CD4-positive, alpha-beta T cell treated with Interleukin-15 for 1 hour (primary cell): ENCODE data around the gene FAM185A.
"Not testable (repeated sequence)": the region's sequence is repeated elsewhere in the genome, so short reads cannot be mapped to it uniquely, and the experiment has no call there.

Source experiments
- DNase-seq: peaks from one replicate; pipeline ENCODE4 v3.0.0-alpha.2; 2020

FAM185A gene

DNA sequence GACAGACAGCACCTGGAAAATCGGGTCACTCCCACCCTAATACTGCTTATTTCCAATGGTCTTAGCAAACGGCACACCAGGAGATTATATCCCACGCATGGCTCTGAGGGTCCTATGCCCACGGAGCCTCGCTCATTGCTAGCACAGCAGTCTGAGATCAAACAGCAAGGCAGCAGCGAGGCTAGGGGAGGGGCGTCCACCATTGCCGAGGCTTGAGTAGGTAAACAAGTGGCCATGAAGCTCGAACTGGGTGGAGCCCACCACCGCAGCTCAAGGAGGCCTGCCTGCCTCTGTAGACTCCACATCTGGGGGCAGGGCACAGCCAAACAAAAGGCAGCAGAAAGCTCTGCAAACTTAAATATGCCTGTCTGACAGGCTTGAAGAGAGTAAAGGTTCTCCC lies 32.1 kb downstream of the FAM185A start:
- DNase-seq: not testable (repeated sequence)

GRCh38 chr7:102788770-102789169 lies 40.0 kb downstream of the FAM185A start:
- DNase-seq: not testable (repeated sequence)

DNA sequence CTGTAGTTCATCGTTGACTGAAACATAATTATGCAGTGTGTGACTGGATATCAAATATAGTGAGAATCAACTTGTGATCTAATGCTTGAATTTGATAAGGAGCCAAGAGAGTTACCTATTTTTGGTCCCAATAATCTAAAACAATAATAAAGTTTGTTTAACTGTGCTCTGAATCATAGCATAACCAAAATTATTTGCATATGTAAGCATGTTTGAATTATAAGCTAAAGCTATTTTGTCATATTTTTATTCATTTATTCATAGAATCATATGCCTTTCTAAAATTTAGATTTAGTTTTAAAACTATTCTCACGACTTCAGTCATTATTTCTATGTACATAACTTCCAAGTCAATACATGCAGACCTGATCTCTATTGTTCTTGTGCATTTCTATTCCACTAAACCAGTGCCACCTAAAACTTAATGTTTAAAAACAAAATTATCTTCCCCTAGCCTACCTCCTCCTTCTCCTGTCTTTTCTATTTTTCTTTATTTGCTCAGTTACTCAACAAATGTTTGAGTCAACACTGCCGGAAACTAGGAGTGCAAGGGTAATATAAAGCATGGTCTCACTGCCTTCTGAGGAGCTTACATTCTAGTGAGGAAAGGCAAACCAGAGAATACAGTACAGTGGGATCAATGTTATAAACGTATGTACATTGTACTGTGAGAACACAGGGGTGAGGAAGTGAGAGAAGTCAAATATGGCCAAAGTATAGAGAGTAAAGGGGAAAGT lies 41.7 kb downstream of the FAM185A start:
- not testable (repeated sequence) for DNase-seq

- not testable (repeated sequence) for DNase-seq
These were observed 42.6 kb downstream of the FAM185A start for GRCh38 chr7:102791367-102791766.

DNA sequence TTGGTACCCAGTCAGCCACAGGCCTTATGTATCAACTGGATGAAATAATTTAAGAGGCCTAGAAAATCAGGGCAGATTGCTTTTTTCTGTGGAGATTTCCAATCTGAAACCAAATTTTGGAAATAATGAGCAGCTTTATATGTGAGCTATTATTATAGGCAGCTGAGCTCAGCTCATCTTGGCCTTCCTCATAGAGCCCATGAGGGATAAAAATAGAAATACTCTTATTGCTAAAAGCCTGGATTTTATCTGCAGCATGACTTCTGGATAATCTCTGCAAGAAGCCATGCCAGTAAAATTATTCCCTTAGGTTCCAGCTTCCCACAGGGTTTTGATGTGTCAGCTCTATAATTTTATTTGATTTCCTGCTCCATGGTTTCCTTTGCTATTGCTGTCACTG lies 43.0 kb downstream of the FAM185A start:
- not testable (repeated sequence) for DNase-seq

GRCh38 chr7:102794567-102794966 lies 45.8 kb downstream of the FAM185A start:
- DNase-seq: not testable (repeated sequence)

DNA sequence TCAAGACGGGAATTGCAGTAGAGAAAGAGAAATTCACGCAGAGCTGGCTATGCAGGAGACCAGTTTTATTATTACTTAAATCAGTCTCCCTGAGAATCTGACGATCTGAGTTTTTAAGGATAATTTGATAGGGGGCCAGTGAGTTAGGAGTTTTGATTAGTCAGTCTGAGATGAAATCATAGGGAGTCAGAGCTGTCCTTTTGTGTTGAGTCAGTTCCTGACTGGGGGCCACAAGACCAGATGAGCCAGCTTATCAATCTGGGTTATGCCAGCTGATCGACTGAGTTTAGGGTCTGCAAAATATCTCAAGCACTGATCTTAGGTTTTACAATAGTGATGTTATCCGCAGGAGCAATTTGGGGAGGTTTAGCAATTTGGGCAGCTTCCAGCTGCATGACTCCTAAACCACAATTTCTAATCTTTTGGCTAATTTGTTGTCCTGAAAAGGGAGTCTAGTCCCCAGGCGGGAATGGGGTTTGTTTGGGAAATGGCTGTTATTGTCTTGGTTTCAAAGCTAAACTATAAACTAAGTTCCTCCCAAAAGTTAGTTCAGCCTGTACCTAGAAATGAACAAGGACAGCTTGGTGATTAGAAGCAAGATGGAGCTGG lies 47.3 kb downstream of the FAM185A start:
- DNase-seq: not testable (repeated sequence)

DNA sequence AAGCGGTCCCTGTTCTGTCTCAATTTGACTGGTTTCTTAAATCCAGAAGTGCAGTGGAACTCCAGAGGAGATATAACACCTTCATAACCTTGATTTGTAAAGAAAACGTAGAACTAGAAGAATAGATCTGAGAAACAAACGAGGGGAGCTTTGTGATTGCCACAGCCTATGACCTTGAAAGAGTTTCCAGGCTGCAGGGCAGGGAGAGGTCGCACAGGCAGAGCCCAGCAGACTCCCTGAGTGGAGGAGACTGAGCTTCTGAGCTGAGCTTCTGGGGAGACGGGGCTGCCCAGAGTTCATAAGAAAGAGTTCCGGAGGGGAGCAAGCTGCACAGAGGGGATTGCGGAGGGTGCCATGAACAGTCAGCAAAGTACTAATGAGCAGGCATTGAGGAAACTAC lies 57.8 kb downstream of the FAM185A start:
- DNase-seq: no peak

DNA sequence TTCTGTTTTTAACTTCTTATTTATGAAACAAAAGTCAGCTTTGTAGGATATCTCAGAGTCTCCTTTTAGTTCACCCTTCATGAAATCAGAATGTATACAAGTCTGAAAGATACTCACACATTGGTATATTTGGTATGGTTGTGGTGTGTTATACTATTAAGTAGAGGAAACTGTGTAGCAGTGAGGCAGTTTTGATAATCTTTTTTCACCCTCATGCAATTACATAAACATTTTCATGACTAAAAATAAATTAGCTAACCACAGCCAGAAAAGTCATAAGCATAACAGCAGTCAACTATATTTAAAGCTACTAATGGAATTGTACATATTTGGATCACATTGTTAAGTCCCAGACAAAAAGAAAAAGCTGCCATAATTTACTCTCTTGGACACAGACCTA lies 62.1 kb downstream of the FAM185A start:
- no peak for DNase-seq

DNA sequence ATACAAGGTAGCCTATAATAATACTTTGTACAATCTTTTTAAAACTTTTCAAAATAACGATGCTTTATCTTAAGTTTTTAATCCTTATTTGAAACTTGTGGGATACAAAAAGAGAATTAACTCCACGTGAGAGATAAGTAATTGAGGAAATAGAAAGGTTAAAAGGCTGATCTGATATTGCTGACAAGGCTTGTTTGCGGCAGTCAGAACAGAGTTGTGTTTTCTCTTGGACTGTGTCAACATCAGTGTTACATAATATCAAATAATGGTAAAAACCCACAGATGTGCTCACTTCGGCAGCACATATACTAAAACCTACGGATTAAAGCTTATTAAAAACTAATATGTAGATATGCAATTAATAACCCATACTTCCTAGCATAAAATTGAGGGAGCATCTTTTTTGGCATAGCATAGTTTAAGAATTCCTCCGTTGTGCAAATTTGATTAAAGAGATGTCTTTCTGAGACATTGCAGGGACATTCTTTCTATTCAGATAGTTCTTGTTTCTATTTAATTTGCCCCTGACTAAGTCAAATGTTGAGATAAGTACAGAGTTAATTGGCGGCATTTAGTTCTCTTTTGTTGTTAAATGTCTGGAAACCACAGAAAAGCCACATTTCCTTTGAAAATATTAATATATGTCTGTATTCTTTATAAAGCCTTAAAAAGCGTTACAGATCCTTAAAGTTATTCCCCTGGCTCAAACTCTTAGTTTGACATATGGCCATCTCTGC lies 63.3 kb downstream of the FAM185A start:
- no peak for DNase-seq

- no peak for DNase-seq
These were observed 64.6 kb downstream of the FAM185A start for GRCh38 chr7:102813191-102814024.

GRCh38 chr7:102814025-102814471 lies 65.2 kb downstream of the FAM185A start:
- no peak for DNase-seq

DNA sequence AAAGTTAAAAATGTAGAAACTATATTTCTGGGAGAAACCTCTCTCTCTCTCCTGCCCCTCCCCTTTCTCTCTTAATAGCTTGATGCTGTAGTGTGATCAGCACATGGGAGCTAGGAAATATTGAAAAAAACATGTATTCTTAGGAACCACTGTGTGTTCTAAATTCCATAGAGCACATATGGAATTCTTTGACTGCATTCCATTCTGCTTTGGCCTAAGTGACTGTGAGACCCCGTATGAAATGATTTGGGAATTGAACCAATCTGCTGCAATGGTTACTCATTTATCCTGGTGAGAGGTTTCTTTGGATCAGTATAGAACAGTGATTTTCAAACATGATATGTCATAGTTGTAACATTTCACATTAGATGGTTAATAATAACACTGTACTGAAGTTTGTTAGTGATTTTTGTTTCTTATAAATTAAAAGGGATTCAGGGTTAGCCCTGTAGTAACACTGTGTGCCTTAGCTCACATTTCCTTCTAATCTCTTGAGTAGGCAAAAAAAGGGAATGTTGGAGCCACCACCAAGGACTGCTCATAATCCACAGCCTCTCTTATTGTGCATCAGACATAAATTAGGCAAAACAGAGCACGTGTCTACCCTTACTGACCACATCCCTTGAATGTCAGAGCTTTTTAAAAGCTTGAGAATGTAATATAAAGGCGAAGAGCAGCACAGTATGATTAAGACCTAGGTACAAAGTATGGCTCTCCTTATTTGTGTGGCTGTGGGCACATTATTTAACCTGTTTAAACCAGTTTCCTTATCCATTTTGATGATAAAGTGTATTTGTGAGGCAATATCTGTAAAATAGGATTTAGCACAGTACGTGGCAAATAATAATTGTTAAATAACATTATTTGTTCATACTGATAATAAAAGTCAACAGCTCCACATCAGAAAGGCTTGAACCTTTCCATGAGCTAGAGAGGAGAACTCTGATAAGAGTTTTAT lies 69.1 kb downstream of the FAM185A start:
- no peak for DNase-seq

DNA sequence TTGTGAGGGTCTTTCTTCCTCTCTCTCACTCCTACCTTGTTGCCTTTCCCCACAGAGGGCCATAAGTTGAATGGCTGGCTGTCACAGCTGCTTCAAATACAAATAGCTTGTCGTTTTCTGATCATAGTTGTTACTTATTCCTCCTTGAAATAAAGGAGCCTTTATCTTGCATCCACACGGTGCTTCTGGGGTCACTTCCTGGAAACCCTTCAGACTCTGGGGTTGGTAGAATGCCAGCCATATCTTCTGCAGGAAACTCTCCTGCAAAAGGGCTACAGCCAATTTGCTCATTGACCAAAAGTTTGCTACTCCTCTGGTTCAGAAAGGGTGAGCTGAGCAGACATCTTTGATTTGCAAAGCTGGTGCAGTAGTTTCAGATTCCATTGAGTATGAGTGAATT lies 70.4 kb downstream of the FAM185A start:
- no peak for DNase-seq

DNA sequence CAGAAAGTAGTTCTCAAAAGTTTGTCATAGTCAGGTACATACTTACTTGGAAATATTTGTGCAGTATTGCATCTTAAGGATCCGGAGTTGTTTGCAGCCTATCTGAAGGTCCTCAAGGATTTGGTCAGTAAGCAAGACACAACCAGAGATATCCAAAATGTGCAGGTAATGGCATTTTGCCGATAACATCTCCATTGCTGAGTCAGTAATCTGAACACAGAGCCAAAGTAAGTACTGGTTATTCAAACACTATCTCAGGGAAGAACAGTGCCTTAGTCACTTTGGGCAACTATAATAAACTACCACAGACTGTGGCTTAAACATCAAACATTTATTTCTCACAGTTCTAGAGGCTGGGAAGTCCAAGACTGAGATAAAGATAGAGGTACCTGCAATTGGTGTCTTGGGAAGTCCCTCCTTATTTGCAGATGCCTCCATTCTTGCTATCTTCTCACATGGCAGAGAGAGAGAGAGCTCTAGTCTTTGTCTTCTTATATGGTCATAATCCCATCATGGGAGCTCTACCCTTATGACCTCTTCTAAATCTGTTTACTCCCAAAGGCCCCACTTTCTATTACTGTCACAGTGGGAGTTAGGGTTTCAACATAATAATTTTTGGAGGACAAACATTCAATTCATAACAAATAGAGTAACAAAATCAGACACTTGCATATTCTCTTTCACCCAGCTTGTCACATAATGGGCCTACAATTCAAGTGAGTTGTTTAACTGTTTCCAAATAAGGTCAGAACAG lies 73.4 kb downstream of the FAM185A start:
- no peak for DNase-seq

DNA sequence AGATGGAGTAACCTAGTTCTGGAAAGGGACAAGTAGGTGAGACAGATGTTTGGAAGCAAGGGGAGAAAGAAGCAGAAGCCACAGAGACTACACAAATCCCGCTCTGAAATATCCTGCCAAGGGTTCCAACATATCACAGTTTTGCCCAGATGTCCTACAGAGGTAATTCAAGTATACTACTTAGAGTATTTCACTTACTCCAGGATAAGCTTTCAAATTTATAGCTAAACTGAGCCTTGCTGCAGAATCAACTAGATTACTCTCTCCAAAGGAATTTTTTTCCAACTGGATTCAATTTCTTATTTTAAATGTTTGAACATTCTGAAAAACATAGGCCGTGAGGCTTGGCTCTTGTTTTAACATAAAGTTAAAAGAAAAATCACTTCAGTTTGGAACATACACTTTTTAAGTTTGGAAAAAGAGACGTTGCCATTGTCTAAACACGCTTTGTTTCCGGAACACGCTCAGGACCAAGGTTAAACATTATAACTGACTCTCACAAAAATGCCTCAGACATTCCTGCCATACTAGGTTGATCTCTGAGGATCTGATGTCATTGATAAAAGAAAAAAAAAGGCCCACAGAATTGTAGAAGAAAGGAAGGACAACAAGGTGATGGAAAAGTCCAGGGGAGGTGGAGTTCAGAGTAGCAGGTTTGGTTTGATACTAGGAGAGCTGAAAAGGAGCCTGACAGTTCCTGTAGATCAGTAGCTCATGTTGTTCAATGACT lies 74.8 kb downstream of the FAM185A start:
- no peak for DNase-seq

DNA sequence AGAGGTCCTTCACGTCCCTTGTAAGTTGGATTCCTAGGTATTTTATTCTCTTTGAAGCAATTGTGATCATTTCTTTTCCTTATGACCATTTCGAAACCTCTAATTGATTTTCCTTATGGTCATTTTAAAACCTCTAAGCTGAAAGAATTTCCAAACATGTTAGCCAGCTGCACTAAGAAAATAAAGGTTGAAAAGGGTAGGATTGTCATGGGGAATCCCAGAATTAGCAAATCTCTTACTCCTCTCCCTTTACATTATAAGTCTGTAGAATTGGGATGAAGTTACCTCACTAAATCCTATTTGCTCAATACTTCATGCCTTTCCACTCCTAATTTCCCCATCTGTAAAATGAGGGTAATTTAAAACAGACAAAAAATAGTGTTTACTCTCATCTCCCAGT lies 79.5 kb downstream of the FAM185A start:
- DNase-seq: no peak

DNA sequence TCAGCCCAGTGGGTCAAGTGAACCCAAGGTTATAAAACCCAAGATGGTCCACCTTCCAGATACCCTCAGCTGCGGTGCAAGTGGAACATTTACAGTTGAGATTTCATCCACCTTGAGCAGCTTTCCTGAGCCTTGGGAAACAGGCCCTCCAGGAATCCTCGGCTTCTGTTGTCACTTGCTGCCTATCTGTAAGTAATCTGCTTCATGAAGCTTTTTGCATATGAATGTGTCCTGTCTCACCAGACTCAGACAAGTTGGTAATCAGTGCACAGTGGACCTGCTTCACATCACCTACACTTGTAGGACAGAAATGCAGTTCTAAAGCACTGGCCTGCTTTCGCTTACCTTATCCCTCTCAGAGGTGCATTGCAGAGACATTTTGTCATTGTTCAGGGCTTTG lies 80.3 kb downstream of the FAM185A start:
- no peak for DNase-seq

DNA sequence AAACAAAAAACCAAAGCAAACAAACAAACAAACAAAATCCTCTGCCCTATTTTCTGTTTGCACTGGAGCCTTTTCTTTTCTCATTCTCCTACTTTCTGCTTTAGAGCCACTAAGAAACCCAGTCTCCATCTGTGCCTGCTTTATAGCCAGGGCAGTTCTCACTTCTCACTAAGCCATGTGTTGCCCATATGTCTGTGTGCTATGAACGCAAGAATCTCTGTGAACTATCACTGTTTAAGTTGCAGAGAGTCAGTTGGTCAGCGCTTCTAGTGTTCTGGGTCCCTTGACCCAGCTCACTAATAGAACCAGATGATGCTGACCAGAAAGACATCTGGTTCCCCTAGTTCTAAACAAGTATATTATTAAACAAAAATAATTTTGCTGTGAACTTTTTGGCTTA lies 81.4 kb downstream of the FAM185A start:
- no peak for DNase-seq

GRCh38 chr7:102832674-102833073 lies 83.9 kb downstream of the FAM185A start:
- DNase-seq: no peak
